GM19099 (cell line): ENCODE results near the gene OBSL1.

ENCODE experiments used
- POLR2A ChIP-seq: IDR thresholded peaks from 3 replicates; pipeline ENCODE4 v1.6.1; 2011; ENCODE audit warnings: low read depth; ENCODE audit not compliant: insufficient read length; ENCODE audit errors: extremely low read depth

The OBSL1 gene

GRCh38 chr2:219524817-219525216, 46.5 kb downstream of the OBSL1 start:
- TF ChIP-seq POLR2A = no peak

- no peak for TF ChIP-seq POLR2A
Observed at GRCh38 chr2:219523031-219523671, 48.2 kb downstream of the OBSL1 start.

DNA sequence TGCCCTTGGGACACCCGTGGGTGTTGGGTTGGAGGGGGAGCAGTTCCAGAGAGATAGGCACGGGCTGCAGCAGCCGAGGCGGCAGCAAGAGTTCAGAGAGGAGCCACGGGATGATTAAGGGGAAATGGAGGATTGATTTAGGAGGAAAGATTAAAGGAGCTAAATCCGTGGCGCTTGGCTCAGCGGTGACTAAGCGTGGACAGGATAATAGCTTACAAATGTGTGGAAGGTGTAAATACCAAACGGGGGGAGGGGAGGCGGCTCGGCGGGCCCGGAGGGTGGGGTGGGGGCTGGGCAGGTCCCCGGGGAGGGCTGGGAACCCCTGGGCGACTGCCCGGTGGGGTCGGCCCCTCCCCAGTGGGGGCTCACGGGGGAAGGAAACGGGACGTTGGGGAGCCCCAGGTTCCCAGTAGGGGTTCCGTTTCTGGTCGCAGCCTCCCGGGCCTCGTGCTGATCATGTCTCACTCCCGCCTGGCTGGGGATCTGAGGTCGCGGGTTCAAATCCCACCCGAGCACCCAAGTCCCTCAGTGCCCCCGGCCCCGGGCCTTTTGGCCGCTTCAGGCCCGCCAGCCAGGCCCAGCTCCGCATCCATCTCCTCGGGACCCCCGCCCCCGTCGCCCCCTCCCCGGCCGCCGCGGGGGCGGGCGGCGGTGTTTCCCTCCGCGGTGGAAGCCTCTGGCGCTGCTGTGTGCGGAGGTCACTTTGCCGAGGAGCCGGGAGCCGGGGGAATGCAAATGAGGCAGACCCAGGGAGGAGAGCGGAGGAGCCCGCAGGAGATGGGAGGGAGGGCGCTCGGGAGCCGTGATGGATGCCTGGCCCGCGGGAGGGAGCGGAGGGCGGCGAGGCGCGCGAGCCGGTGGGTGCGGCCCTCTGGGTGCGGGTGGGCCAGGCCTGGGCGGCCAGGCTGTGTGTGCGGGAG, 49.0 kb downstream of the OBSL1 start:
- no peak for TF ChIP-seq POLR2A

DNA sequence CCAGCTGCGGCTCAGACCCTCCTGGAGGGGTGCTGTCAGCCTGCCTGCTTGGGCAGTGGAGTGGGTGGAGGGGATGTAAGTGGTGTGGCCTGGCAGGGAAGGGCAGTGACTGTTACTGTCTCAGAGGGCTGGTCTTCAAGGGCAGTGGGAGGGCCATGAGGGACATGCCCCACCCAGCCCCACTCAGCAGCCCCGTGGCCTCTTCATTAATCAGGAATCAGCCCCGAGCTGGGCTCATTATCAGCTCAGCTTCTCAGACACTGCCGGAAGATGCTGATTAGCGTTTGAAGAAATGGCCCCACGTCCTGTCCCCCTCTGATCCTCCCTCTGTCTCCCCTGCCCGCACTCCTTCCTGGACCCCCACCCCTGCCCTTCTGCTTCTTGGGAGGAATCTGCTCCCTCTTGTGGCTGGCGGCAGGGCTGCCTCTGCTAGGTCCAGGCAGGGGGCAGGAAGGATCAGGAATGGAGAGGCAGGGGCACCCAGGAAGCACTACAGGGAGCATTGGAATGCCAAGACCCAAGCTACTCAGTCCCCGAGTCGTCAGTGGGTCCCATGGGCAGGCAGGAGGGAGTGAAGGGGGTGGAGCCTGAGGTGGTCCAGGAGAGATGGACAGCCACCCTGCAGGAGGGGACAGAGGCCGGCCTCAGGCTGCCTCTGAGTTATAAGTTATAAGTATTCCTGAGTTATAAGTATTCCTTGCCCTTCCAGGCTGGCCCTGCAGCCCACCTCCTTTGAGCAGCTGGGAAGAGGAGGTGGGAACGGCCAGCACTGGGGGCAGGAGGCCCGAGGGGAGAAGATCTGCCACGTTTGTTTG, 50.1 kb downstream of the OBSL1 start:
- no peak for TF ChIP-seq POLR2A

DNA sequence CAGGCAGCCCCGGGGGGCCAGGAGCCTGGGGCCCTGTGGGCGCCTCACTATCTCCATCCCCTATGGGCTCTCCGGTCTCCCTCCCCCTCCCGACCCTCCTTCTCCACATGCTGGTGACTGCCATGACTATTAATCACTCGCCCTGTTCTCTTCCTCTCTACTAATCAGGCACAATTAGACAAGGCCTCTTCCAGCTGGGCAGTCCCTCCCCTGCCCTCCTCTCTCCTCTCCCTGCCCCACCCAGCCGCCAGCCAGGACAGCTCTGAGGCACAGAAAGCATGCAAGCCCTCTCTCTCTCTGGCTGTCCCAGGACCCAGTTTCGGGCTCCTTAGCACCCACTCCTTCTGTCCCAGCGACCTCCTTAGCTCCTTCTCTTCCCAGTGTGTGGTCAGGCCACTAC, 51.3 kb downstream of the OBSL1 start:
- TF ChIP-seq POLR2A = no peak

- TF ChIP-seq POLR2A = no peak
Observed at GRCh38 chr2:219519526-219519916, 51.8 kb downstream of the OBSL1 start.

DNA sequence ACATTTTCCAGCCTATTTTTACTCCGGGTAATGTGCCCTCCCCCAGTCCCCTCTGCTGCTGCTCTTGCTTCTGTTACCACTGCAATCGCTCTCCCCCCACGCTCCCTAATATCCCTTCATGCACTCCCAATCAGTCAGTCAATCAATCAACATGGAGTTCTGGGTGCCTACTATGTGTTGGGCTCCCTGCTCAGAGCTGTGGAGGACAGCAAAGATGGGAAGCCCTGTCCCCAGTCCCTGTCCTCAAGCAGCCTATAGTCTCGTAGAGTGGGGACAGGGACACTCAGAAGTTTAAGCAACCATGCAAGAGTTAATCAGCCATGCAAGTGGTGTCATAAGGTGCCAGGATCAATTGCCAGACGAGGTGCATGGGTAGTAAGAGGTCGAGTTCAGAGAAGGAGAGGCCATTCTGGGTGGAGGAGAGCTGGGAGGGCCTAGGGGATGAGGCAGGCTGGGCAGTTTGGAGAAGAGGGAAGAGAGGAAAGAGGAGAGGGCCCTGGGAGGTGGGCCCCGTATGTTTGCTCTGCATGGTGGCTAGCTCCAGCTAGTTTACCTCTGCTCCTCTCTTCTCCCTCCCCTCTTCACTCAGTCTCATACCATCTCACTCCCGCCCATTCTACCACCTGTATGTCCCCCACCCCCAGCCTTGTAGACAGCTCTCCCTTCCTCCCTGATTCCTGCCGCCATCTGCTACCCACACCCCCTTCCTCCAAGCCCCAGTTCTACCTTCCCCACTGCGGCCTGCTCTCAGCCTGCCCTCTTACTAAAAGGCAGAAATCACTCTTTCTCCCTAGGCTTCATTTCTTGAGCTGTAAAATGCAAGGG, 53.2 kb downstream of the OBSL1 start:
- TF ChIP-seq POLR2A = no peak

GRCh38 chr2:219516888-219517287, 54.5 kb downstream of the OBSL1 start:
- TF ChIP-seq POLR2A = no peak

DNA sequence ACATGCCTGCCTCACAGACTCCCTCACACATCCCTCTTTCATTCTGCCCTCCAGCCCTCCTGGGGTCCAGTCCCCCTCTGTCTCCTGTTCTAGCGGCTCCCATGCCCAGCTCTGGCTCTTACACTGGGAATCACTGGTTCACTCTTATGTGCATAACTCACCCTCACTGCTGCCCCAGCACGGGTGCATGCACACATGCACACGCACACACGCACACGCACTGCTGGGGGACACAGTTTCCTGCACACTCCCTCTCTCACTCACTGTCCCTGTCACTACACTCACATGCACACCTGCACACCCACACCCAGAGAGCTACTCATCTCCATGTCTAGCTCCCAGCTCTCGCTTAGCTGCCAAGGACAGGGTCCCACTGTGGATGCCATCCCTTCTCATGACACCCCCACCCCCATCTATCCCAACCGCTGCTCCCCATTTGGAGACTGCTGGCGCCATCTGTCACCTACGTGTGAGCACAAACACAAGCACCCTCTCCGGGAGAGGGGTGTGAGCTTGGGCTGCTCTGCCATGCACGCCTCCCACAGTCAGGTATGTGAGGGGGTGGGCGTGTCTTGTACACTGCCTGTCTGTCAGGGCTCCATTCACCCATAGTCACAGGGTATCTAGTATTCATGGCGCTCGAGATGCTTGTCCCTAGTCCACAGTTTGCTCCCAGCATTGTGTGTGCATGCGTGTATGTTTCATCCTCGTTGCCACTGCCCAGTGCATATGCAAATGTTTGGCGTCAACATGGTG, 55.3 kb downstream of the OBSL1 start:
- no peak for TF ChIP-seq POLR2A

- TF ChIP-seq POLR2A = no peak
Observed at GRCh38 chr2:219514836-219515235, 56.5 kb downstream of the OBSL1 start.

GRCh38 chr2:219514196-219514761, 57.1 kb downstream of the OBSL1 start, which contains the start of gene ASIC4:
TSS of gene ASIC4 (plus strand) at chr2:219514482. CDS start at chr2:219514725, 243 bp downstream.
- no peak for TF ChIP-seq POLR2A

- no peak for TF ChIP-seq POLR2A
Observed at GRCh38 chr2:219513787-219514186, 57.6 kb downstream of the OBSL1 start.

DNA sequence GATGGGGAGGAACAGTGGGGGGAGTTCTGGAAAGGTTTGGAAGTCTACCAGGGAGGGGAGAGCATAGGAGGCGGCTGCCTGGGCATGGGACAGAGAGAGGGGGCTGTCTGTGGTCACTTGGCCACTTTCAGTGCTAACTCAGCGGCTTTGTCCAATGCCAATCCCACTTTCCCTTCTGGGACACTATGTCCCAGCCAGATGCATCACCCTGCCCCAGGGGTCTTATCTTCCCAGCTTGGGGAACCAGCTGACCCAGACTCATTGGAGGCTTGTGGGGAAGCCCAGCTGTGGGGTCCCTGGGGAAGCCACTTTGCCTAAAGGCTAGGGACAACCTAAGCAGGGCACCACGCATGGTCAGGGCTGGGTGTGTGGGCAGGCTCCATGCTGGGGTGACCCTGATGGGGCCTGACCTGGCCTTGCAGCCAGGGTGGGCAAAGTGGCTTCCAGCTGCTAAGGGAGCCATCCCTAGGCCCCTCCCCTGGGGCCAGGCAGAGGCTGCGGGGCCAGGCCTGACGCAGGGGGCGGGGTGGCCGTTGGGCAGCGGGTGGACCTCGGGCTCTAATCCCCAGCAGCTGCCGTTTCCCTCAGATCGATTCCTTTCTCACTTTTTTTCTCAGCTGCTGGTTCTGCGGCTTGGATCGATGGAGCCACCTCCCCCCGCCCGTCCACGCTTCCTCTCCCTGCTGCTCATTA, 58.7 kb downstream of the OBSL1 start:
- no peak for TF ChIP-seq POLR2A
